Measurements from ENCODE around the gene AGPS.
"Not testable (repeated sequence)": the region's sequence is repeated elsewhere in the genome, so short reads cannot be mapped to it uniquely, and the experiment has no call there.

The AGPS gene

DNA sequence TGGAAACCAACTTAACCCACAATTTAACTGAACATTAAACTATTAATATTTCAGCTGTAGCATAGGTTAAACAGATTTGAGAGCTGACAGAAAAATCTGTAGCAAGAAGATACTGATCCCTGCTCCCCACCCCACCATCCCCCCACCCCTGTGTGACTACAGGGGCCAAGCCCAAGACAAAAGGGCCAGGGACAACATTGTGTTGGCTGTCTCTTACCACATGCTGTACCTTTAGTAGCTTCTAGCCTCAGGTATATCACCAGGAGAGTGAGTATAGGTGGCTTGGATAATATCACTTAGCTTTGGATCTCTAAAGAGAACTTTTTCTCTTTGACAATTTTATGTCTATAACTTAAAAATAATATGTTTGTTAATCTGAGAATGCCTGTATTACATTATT is 140.7 kb downstream of the AGPS start:
- no peak for DNase-seq

DNA sequence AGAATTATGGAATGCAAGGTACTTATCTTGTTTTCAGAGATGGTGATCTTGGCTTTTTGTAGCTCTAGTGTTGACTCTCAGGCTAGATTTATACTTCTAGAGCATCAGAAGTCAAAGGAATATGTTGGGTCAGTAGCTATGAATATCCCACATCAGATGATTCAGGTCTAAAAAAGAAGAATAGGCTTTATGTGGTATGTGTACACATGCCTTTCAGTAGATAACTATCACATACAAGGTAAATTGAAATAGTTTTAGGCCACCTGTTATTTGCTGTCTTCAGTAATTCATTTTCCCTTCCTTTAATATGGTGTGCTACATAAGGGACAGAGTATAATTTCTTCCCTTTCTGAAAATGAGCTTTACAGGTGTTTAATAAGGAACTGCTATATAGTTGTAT is 142.4 kb downstream of the AGPS start:
- DNase-seq: no peak

DNA sequence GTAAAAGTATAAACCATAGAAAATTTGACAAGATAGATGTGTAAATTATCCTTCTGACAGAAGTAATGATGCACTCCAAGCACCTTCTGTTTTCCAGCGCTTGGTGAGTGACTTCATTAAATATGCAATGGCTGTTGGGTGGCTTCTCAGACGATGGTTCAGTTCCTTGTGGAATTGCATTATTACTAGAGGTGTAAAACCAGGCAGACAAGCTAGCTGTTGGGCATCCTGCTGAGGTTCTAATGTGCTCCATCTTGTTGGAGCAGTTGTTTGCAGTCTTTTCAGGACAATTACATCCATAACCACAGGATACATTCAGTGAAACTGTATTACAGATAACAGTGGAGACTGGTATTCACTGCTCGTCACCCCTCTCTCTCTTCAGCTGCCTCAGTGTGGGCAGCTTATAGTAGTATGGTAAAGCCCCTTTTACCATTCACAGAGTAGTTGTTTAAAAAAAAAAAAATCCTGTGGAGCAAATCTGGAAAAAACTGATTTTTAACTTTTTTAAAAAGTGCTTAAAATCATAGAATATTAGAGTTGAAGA is 143.5 kb downstream of the AGPS start:
- no peak for DNase-seq

DNA sequence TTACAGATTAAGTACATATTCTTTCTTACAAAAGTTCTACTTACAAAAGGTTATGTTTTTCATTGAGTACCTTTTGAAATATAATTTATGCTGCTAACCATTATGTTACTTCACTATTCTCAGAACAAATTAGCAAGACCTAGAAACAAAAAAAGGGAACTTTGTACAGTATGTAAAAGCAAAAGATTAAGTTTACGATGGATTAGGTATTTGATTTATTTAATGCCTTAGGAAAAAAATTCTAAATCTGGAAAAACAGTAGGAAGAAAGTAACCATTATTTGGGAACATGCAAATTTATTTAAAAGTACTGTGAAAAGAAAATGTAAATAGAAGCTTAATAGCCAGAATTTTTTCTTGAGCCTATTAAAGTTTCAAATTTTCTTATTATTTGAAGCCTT is 144.6 kb downstream of the AGPS start:
- no peak for DNase-seq

DNA sequence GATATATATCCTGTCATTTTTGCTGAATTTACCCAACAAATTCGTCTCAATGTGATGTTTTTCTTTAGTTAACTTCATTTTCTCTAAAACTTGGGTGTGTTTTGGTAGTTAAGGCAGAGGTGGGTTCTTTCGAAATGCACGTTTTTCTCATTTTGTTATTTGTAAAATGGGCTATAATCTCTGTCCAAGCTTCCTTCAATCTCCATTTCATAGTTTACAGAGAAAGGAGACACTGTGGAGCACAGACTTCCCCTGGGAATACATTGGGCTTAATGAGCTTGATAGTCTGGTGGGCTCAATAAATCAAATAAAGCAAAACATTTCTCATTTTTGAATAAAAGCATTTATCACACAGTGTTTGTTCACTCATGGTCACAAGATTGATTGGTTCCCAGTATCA is 145.1 kb downstream of the AGPS start:
- DNase-seq: no peak

DNA sequence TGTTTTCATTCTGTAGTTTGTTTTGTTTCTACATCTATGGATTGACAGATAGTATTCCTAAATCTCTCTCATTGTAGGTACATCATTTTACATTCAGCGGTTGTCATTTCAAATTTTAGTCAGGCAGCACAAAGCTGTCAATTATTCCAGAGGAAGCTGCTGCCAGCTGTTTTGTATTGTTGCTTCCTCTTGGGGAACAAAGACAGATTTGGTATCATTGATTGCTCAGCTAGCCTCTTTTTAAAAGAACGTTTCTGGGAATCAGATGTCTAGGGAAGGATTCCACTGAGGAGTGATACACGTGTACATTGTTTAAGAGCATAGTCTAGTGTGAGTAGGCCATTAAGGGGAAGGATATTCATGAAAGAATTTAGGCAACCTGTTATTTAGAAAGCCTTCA is 145.8 kb downstream of the AGPS start:
- DNase-seq: no peak

DNA sequence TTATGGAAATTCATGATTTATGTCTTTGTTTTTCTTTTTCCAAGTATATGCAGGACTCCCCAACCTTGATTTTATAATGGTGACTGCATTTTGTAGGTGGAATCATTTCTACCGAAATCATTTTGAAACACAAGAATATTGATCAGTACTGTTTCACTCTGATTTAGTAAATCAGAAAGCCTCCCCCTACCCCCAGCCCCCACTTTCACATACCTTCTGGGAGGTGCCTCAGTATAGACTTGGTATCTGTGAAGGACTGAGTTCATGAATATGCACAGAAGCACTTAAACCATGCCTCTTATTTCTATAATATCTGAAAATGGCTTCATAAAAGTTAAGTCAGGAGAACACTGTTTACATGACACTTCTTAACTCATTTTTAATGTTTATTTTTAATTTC is 147.7 kb downstream of the AGPS start:
- no peak for DNase-seq

DNA sequence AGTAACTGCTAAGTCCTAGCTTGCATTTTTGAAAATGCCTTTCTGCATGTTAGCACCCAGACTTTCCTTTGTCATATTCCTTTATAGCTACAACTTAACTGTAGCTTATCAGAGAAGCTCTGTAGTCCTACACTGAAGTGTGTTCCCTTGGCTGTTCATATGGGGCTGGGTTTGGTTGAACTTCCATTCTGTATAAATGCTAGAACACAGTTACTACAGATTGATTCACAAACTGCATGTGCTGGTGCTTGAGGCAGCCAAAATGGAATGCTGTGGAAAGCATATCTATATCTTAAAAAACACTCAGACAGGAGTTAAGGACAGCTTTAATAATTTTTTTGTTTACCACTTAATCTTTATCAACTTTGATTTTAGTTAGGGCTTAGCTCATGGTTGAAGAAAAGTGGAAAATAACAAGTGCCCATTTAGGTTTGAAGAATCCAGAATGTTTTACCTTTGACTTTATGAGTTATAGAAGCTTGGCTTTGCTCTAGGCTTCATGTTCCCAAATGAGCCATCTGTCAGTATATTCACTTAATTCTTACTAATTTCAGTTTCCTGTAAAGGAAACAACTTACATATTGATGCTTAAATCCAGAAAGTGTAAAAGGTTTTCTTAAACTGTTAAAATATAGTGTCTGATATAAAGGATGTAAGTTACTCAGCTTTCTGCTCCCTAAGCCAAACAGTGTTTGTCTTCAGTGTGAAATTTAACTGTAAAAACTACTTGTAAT is 148.9 kb downstream of the AGPS start:
- no peak for DNase-seq

DNA sequence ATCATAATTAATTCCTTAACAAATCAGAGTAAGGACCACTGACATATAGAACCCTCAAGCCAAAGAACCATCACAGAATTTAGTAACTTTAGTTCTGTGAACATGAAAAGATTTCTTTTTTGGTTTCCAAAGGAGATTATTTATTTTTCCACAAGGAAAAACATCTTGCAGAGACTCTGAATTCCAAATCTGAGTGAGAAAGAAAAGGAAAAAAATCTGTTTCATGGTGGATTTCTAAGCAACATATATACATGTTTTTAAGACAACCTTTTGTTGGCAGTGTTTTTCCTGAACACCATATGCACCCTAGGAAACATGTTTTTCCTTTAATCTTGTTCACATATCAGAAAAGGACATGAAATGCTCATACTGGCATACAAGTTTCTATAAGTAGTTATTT is 149.8 kb downstream of the AGPS start:
- no peak for DNase-seq

DNA sequence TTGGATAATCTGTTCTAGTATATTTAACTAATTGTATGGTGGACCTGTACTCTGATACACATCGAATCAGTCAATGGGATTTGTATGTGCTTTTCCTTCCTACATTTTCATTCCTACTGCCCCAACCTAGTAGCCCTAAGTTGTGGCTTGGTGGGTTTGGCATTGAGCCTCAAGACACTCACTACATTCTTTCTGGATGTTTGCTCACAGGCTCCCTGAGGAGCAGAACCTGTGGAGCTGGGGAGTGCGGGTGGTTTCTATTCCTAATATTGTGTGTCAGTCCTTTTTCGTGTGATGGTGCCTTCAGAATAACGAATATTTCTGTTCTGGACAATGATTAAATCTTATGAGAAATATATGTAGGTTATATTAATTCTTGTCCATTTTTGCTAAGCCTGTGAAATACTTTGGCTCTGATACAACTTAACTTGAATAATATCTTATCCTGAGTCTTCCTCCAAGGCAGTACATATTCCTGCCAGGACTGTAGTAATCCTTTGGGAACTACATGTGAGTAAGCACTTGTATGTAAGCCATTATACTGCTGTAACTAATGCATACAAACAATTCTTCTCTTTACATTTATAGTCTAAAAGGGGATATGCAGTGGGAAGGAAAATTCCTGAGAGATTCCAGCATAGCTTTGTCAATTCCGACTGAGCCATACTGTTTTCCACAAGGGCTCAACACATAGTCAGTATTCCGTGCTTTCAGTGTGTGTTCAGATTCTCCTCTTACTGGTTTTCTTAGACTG is 150.6 kb downstream of the AGPS start:
- DNase-seq: peak; percentile 62

DNA sequence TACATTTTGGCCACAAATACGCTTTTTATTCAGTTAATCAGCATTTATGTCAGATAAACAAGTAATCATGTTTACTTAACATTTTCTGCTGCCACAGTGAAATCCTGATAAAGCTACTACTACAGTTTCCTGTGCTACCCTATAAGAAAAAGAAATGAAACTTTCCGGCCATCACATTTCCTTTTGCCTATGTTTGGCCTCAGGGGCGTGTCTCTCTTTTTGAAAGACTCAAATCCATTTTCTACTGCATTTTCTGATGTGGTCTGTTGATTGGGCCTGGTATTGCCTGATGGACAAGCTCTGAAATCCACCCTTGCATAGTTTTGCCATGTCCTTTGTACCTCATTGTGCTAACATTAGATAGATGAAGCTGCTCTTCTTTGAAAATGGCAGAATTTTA is 152.6 kb downstream of the AGPS start:
- no peak for DNase-seq

DNA sequence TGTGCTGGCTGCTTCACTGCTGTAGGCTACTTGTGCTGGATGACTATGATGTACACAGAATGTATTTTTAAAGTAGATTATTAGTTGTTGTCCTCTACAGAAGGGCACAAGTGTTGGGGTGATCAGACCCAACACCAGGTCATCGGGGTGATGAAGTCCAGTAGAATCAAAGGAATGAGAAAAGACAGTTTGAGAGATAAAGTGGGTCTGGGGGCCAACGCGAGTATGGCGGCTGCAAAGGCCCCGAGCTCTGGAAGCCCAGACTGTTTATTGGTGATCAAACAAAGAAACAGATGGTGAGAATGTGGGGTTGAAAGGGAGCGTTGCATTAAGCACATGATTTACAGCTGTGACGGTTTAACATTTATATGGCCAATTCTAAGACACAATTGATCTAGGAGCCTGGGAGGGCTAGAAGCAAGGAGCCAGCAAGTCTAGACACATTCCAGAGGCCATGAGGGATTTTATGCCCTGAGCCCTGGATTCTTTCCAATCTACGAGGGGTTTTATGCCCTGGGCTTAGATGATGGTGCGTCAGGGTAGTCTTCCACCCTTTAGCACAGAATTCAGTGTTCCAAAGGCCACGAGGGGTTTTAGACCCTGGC is 153.5 kb downstream of the AGPS start:
- no peak for DNase-seq

DNA sequence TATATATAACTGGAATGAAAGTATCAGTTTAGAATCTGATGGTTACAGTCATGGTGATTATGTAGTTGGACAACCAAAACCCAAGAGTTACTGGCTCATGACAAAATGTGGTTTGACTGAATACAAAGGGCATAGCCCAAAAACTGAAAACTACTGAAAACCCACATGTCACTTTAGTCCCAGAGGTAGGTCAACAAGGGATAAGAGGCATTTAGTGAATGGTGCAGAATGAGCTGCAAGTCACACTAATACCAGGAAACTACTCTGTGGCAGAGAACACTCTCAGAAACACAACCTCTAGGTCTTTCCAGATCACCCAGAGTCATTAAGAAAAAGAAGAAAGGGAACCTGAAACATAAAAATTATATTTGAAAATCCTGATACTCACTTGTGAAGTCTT is 154.5 kb downstream of the AGPS start:
- DNase-seq: no peak

DNA sequence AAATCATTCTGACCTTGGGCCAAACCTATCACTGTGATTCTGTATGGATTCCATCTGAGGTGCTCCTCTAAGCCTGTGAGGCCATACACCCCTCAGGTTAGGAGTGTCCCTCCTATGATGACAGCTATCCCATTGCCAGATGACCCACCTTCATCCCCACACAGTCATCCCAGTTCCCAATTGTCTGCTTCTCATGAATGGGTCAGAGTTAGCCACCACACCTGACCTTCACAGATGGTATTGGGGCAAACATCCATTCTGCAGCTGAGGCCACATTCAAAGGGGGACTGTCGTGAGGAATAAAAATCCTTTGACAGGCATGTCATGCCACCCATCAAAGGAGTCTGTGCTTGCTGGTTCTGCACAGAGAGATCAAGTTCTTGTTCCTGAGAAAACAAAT is 155.2 kb downstream of the AGPS start:
- DNase-seq: no peak

DNA sequence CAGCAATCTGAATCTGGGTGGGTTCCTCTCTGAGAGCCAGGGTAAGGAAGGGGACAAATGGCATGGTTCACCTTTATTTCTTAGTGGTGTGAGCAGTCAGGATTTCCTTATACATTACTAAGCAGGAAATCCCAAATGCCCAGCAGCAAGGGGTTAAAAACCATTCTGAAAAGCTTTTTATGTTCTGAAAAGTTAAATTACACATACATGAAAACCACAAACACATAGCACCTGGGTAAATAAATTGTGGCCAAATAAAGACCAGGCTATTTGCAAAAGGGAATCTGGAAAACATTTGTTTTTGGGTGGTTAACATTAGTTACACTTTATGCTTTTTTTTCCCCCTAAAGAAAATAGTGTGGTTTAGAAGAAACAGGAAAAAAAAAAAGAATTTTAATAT is 156.1 kb downstream of the AGPS start:
- DNase-seq: no peak

DNA sequence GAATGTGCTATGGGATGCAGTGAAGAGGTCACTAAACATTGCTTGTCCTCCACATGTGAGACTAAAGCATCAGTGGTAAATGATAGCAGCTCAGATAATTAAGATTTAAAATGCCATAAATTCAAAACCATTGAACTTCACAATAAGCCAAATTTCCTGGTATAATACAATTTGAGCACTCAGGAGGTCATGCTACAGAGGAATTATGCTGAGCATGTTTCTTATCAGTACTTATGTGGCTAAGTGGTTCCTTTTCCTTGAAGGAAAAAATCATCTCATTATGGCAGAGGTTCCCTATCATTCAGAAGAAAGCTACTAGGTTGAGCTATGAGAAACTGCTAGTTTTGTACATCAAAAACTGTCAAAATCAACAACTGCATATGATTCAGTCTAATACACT is 156.6 kb downstream of the AGPS start:
- DNase-seq: no peak

DNA sequence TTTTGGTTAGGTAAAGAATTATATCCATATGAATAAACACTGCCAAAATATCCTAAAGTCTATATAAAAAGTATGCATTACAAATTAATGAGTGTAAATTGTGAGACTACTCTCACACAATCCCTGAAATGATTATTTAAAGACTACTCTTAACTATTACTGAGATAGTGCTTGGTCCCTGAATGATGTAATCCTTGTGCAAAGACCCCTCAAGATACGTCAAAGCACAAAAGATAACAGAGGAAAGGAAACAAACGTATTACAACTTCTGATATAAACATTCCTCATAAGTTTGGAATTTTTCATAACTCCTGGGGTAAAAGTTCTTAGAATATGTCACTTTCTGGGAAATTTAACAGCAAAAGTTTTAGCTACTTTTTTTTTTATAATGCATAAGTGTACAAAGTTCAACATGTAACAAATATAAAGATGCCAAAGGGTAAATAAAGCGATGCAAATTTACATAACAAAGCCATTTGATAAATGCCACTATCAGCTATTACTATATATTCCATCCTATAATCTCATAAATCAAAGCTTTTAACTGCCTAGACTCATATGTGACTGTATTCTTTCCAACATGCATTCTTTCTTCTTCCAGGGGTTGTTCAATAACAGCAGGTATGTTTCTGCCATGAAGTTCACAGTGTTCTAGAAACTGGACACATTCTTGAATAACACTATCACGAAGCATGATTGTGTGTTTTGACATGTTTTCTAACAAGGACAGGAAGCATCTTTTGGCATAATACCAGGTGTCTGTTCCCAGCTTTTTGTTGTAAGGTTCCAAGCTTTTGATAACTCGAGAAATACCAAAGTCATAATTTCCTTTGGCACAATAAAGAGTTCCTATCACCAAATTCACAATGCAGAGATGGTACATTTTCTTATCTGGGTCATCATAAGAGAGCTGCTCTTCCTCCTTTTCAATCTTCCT is 158.0 kb downstream of the AGPS start:
- no peak for DNase-seq

DNA sequence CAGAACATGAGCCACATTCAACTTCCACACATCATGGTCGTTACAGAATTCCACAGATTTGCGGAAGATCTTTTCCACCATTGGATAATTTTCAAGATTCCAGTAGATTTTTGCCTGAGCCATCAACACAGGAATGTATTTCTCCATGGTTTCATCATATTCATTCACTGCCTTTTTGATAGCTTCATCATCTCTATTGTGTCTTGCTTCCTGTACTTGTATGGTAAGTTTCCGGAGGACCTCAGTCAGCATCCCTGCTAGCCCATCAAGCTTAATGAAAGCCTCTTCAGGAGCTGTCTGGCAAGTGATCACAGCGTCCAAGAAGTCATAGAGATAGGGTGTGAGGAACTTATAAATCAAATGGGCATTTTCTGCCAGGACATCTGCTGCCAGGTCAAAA is 158.8 kb downstream of the AGPS start:
- DNase-seq: not testable (repeated sequence)

DNA sequence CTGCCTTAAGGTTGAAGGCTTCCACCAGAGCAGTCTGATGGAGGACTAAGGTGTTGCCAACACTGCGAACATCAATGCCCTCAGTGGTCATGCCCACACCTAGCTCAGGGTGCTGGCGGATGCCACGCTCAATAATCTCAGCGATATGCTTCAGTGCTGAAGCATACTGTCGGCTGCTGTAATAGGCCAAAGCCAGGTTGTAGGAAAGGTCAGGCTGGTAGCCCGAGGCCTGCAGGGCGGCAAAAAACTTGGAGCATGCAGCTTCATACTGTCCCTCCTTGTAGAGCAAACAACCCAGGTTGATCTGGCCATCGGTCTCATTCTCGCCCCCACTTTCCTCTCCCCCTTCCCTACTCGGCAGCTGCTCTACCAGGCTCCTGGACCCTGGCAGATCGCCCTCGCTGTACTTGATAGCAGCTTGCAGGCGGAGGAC is 159.4 kb downstream of the AGPS start:
- DNase-seq: peak; percentile 70

DNA sequence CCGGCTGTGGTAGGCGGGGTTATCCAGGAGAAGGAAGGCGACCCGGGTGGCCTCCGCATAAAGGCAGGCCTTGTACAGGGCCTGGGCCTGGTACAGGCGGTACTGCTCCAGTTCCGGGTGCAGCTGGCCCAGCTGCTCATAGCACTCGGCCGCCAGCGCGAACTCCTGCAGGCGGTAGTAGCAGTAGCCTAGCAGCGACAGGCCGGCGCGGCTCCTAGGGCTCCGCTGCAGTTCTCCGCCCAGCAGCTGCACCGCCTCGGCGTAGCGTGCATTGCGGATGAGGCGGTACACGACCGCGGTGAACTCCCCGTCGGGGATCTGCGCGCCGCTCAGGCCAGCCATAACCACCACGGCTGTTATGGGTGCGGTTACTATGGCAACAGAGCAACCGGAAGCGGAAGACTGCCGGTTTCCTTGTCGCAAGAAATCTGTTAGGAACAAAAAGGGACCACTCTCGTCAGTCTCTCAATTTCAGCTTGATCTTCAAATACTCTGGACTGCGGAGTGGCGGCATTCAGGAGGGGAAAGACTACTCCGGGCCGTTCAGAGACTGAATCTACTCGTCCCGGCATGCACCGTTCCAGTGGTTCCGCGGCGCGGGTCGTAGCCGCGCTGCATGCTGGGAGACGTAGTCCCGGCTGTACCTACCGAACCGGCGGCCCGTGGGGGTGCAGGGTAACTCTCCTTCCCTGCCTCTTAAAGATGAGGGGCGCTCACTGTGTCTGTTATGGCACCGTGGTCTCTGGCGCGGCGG is 160.0 kb downstream of the AGPS start:
- peak; percentile 94 for DNase-seq

DNA sequence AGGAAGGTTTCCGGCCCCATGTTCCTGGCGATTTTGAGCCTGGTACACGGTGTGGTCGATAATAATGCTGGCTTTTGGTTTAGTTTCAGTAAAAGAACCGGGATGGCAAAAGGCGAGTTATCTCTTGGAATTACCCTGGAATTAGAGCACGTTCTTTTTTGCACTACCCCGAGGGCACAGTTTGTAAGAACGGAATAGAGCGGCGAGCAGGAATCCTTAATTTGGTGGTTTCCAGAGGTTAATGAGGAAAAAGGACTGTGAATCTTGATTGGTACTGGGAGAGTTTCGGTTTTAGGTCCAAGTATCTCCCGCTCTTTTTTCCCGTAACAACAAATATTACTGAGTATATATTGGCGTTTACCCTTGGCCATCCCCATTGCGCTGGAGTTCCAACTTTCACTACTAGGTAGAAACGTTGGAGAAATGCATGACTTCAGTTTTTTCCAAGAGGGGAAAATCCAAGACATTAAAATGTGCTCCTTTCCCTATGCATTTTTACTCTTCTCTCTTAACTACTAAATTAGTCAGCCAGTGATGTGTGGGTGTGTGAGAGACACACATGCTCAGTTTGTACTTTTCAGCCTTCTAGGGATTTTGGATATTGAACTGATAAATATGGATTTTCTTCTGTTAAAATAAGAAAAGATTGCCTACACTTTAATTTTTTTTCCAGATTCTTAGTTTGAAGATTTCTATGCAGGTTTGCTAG is 160.8 kb downstream of the AGPS start:
- DNase-seq: no peak

Measured in right hindlimb (tissue), 1 donor.